ENCODE data around the gene GTF2F1. TPM values are rescaled to one million over a fixed set of nuclear protein-coding genes. Genes with fewer than 3 reads are reported as not detected.
A peak's percentile ranks its signal among the peaks of the same experiment; 100 is the strongest.
"Not testable (repeated sequence)": the region's sequence is repeated elsewhere in the genome, so short reads cannot be mapped to it uniquely, and the experiment has no call there.

GTF2F1 gene
- total RNA-seq = 10 to 100 TPM; 72.2 to 72.7 TPM

GRCh38 chr19:6393074-6393982, at the start of gene GTF2F1:
TSS of gene GTF2F1 (minus strand) at chr19:6393164. CDS start at chr19:6392995, 169 bp downstream.
- no peaks in the 10 kb centered on the region for H3K27me3 Mint-ChIP-seq
- peak; percentile 96 for DNase-seq
- H3K27ac Mint-ChIP-seq = peak within 1 kb of the TSS; percentile 94
- H3K4me1 Mint-ChIP-seq = peaks cover 11% of the 10 kb centered on the region
- no peaks in the 10 kb centered on the region for H3K9me3 Mint-ChIP-seq
- peaks cover 17% of the 10 kb centered on the region for H3K36me3 Mint-ChIP-seq
- peak within 1 kb of the TSS; percentile 95 for H3K4me3 Mint-ChIP-seq

GRCh38 chr19:6442087-6442688, 49.2 kb upstream of the GTF2F1 start:
- DNase-seq = no peak
- Mint-ChIP-seq H3K4me3 (no peak overlapping the region), H3K36me3 (peaks cover 13% of the 10 kb centered on the region), H3K27ac (no peak overlapping the region), H3K9me3 (no peaks in the 10 kb centered on the region), H3K27me3 (no peaks in the 10 kb centered on the region), H3K4me1 (no peaks in the 10 kb centered on the region)

- DNase-seq = no peak
- peaks cover 7% of the 10 kb centered on the region for H3K36me3 Mint-ChIP-seq
- no peaks in the 10 kb centered on the region for H3K27me3 Mint-ChIP-seq
- no peaks in the 10 kb centered on the region for H3K9me3 Mint-ChIP-seq
- no peak overlapping the region for H3K27ac Mint-ChIP-seq
- no peaks in the 10 kb centered on the region for H3K4me1 Mint-ChIP-seq
- no peak overlapping the region for H3K4me3 Mint-ChIP-seq
Observed at GRCh38 chr19:6440905-6441304, 47.9 kb upstream of the GTF2F1 start.

GRCh38 chr19:6439743-6440142, 46.8 kb upstream of the GTF2F1 start:
- no peak for DNase-seq
- H3K4me1 Mint-ChIP-seq = no peaks in the 10 kb centered on the region
- H3K36me3 Mint-ChIP-seq = no peaks in the 10 kb centered on the region
- no peak overlapping the region for H3K27ac Mint-ChIP-seq
- no peaks in the 10 kb centered on the region for H3K9me3 Mint-ChIP-seq
- H3K27me3 Mint-ChIP-seq = no peaks in the 10 kb centered on the region
- no peak overlapping the region for H3K4me3 Mint-ChIP-seq

- no peak for DNase-seq
- H3K27me3 Mint-ChIP-seq = no peaks in the 10 kb centered on the region
- H3K4me3 Mint-ChIP-seq = no peak within 1 kb of the TSS
- peaks cover 9% of the 10 kb centered on the region for H3K36me3 Mint-ChIP-seq
- H3K27ac Mint-ChIP-seq = no peak within 1 kb of the TSS
- peaks cover 6% of the 10 kb centered on the region for H3K4me1 Mint-ChIP-seq
- H3K9me3 Mint-ChIP-seq = no peaks in the 10 kb centered on the region
Observed at GRCh38 chr19:6433663-6434062, 40.7 kb upstream of the GTF2F1 start, which contains the start of gene SLC25A41. TSS of gene SLC25A41 (minus strand) at chr19:6433763. CDS start at chr19:6433693, 70 bp downstream.

- no peak overlapping the region for H3K27ac Mint-ChIP-seq
- peaks cover 9% of the 10 kb centered on the region for H3K36me3 Mint-ChIP-seq
- no peak overlapping the region for H3K4me3 Mint-ChIP-seq
- H3K9me3 Mint-ChIP-seq = no peaks in the 10 kb centered on the region
- no peak for DNase-seq
- peaks cover 6% of the 10 kb centered on the region for H3K4me1 Mint-ChIP-seq
- no peaks in the 10 kb centered on the region for H3K27me3 Mint-ChIP-seq
Observed at GRCh38 chr19:6433165-6433564, 40.2 kb upstream of the GTF2F1 start.

GRCh38 chr19:6431891-6432290, 38.9 kb upstream of the GTF2F1 start:
- Mint-ChIP-seq H3K9me3 (no peaks in the 10 kb centered on the region), H3K4me1 (peaks cover 6% of the 10 kb centered on the region), H3K36me3 (peaks cover 9% of the 10 kb centered on the region), H3K27ac (no peak overlapping the region), H3K27me3 (no peaks in the 10 kb centered on the region), H3K4me3 (no peak overlapping the region)
- no peak for DNase-seq

- H3K4me3 Mint-ChIP-seq = peak overlapping the region; percentile 81
- H3K36me3 Mint-ChIP-seq = peaks cover 14% of the 10 kb centered on the region
- DNase-seq = no peak
- H3K9me3 Mint-ChIP-seq = peaks cover 3% of the 10 kb centered on the region
- no peaks in the 10 kb centered on the region for H3K27me3 Mint-ChIP-seq
- peak overlapping the region; percentile 74 for H3K27ac Mint-ChIP-seq
- H3K4me1 Mint-ChIP-seq = peaks cover 11% of the 10 kb centered on the region
Observed at GRCh38 chr19:6429419-6430221, 36.7 kb upstream of the GTF2F1 start.

GRCh38 chr19:6428692-6429418, 35.9 kb upstream of the GTF2F1 start:
- H3K27ac Mint-ChIP-seq, H3K27me3 Mint-ChIP-seq, H3K9me3 Mint-ChIP-seq, H3K4me3 Mint-ChIP-seq, DNase-seq: not testable (repeated sequence)
- H3K36me3 Mint-ChIP-seq = peaks cover 14% of the 10 kb centered on the region
- H3K4me1 Mint-ChIP-seq = peaks cover 11% of the 10 kb centered on the region

GRCh38 chr19:6427131-6427530, 34.2 kb upstream of the GTF2F1 start:
- Mint-ChIP-seq H3K4me1 (peaks cover 24% of the 10 kb centered on the region), H3K27me3 (no peaks in the 10 kb centered on the region), H3K9me3 (peaks cover 3% of the 10 kb centered on the region), H3K36me3 (peaks cover 30% of the 10 kb centered on the region), H3K4me3 (no peak overlapping the region), H3K27ac (no peak overlapping the region)
- DNase-seq = no peak

GRCh38 chr19:6425732-6426620, 33.0 kb upstream of the GTF2F1 start:
- Mint-ChIP-seq H3K36me3 (peaks cover 28% of the 10 kb centered on the region), H3K4me3 (peak overlapping the region; percentile 72)
- no peak for DNase-seq

GRCh38 chr19:6424939-6425731, 32.2 kb upstream of the GTF2F1 start:
- Mint-ChIP-seq H3K4me1 (peaks cover 26% of the 10 kb centered on the region), H3K27ac (peak overlapping the region; percentile 95), H3K36me3 (peaks cover 34% of the 10 kb centered on the region), H3K4me3 (peak overlapping the region; percentile 72), H3K9me3 (peaks cover 3% of the 10 kb centered on the region), H3K27me3 (no peaks in the 10 kb centered on the region)
- peak; percentile 99 for DNase-seq

More at GRCh38 chr19:6425732-6426620, 33.0 kb upstream of the GTF2F1 start:
- no peaks in the 10 kb centered on the region for H3K27me3 Mint-ChIP-seq
- peak overlapping the region; percentile 95 for H3K27ac Mint-ChIP-seq
- H3K4me1 Mint-ChIP-seq = peaks cover 24% of the 10 kb centered on the region
- peaks cover 3% of the 10 kb centered on the region for H3K9me3 Mint-ChIP-seq
